NCI-H1417 (cell line): ENCODE measurements around the gene OSCP1.

ENCODE experiments used
- DNase-seq, 3 experiments: peaks; one replicate each; lab custom pipeline; 2025; lab: John Stamatoyannopoulos, UW

Gene OSCP1

GRCh38 chr1:36446746-36447145, 3.5 kb downstream of the OSCP1 start:
- DNase-seq: no peak

- DNase-seq: peak in 1 of 3 experiments; percentile 38
Observed at GRCh38 chr1:36446271-36446670, 4.0 kb downstream of the OSCP1 start.

- DNase-seq: no peak
Observed at GRCh38 chr1:36443297-36443696, 7.0 kb downstream of the OSCP1 start.

GRCh38 chr1:36442337-36442736, 7.9 kb downstream of the OSCP1 start:
- no peak for DNase-seq

- DNase-seq: no peak
Observed at GRCh38 chr1:36440646-36441045, 9.6 kb downstream of the OSCP1 start.

GRCh38 chr1:36440044-36440443, 10.2 kb downstream of the OSCP1 start:
- DNase-seq: no peak

GRCh38 chr1:36438715-36439114, 11.5 kb downstream of the OSCP1 start:
- DNase-seq: no peak

- DNase-seq: no peak
Observed at GRCh38 chr1:36436821-36437220, 13.4 kb downstream of the OSCP1 start.

- DNase-seq: no peak
Observed at GRCh38 chr1:36433102-36433501, 17.1 kb downstream of the OSCP1 start.

GRCh38 chr1:36432616-36433015, 17.6 kb downstream of the OSCP1 start:
- DNase-seq: no peak

- no peak for DNase-seq
Observed at GRCh38 chr1:36425791-36426190, 24.5 kb downstream of the OSCP1 start.

- no peak for DNase-seq
Observed at GRCh38 chr1:36421649-36422048, 28.6 kb downstream of the OSCP1 start.

GRCh38 chr1:36420836-36421317, 29.4 kb downstream of the OSCP1 start:
- DNase-seq: peak; percentile 62 to 79 (median 77)

GRCh38 chr1:36420409-36420808, 29.8 kb downstream of the OSCP1 start:
- DNase-seq: no peak

GRCh38 chr1:36419569-36419968, 30.7 kb downstream of the OSCP1 start:
- DNase-seq: no peak

- no peak for DNase-seq
Observed at GRCh38 chr1:36419140-36419539, 31.1 kb downstream of the OSCP1 start.

GRCh38 chr1:36417931-36418330, 32.3 kb downstream of the OSCP1 start:
- DNase-seq: no peak

- no peak for DNase-seq
Observed at GRCh38 chr1:36415661-36416326, 34.5 kb downstream of the OSCP1 start.

- DNase-seq: no peak
Observed at GRCh38 chr1:36414384-36414783, 35.9 kb downstream of the OSCP1 start.

GRCh38 chr1:36411674-36412648, 38.3 kb downstream of the OSCP1 start:
- DNase-seq: peak in 2 of 3 experiments; percentile 22 to 23

GRCh38 chr1:36408479-36408878, 41.8 kb downstream of the OSCP1 start:
- DNase-seq: no peak

GRCh38 chr1:36406440-36406839, 43.8 kb downstream of the OSCP1 start:
- no peak for DNase-seq

- no peak for DNase-seq
Observed at GRCh38 chr1:36402504-36402890, 47.8 kb downstream of the OSCP1 start.
